Daoy (cell line): Measurements from ENCODE around the gene EVA1C. TPM values are rescaled to one million over a fixed set of nuclear protein-coding genes. Genes with fewer than 3 reads are reported as not detected.
"Not testable (repeated sequence)": the region's sequence is repeated elsewhere in the genome, so short reads cannot be mapped to it uniquely, and the experiment has no call there.

Experiments used
- DNase-seq: peaks from one replicate; pipeline ENCODE4 v3.0.0-alpha.2; 2015; ENCODE audit warnings: low read depth
- total RNA-seq: library from RNA; depleted of rRNA; stranded (reverse); fragments of >200 nt; shearing (Covaris generic); gene quantifications from 2 replicates; pipeline ENCODE4 v1.2.3, GENCODE V29; 2014

Gene EVA1C
- total RNA-seq, 1 experiment from 2014 or later = 1.1 TPM

DNA sequence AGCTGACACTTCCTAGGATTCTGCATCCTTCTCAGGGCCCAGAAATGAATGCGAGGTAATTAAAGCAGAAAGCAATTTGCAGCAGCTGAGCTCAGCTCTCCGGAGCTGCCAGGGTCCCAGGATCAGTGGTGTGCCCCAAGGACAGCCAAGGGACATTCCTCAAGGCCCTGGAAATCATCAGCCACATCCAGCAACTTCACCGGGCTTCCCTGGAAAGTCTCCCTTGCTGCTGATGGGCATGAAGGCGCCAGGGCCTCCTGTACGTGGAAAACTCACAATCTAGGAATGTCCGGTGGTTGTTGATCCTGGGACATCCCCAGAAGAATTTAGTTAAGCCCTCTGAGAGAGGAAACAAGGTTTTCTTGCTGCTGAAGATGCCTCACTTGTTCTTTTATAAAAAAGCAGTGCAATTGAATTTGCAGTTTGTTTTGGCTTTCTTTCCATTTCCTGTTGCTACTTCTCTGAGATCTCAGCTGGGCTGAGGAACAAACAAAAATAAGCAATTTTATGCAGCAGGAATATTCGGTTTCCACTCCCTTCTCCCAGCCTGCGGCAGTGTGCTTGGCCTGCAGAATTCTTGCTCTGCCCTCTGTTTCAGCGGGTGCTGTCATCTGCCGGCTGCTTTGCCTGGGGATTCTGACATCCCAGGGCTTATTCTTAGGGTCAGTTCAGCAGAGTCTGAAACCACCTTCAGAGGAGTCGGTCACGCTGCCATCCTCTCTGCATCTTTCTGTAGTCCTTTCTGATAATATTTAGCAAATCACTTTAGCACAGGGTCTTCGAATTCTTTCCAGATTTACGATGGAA is 86.9 kb downstream of the EVA1C start:
- DNase-seq = peak; percentile 75

DNA sequence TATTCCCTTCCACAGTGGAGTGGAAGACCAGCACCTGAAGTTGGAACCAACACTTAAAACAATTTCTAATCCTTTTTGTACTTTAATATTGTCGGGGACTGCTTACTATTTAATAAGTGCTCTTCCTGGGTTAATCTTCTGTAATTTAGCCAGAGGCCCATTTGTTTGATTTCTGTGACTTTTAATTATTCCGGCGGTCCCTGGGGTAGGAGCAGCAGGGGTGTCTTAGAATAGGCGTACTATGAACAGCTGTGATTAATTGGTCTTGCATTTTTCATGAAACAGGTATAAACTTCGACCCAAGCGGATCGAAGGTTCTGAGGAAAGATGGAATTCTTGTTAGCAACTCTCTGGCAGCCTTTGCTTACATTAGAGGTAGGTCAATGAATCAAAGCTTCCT is 91.1 kb downstream of the EVA1C start:
- not testable (repeated sequence) for DNase-seq

DNA sequence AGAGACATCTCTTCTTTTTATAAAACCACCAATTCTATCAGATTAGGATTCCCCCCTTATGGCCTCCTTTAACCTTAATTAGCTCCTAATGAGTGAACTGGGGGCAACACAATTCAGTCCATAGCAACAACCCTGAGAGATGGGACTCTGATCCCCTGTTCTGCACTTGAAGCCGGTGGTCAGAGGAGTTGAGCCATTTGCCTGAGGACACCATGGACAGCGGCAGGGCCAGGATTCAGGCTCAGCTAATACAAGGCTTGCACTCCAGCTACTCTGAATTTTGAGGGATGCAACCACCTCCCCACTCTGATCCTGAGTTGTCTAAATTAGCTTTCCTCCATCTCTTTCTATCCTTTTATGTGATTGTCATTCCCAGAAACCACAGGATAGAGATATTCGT is 93.3 kb downstream of the EVA1C start:
- DNase-seq = not testable (repeated sequence)

DNA sequence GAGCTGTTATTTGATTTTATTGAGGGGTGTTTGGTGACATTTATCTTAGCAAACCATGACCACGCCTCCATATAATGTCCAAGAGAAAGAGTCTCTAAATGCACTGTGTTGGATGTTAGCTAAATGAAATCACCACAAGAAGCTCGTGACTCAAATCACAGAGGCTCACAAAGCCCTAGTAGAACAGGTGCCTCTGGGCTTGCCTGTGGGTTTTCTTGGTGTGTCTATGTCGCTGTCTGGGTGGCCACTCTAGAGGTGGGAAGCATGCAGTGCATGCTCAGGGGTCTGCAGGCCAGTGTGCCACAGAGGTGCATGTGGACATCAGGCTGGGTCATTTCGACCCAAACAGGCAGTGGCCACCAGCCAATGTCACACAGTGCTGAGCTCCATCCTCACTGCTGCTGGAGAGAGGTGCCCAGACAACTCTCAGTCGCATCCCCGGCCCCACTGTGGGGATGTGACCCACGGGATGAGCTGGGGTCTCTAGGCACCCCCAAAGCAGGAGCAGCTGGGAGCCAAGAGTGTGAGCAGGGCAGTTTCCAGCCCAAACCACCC is 94.0 kb downstream of the EVA1C start:
- DNase-seq = not testable (repeated sequence)

DNA sequence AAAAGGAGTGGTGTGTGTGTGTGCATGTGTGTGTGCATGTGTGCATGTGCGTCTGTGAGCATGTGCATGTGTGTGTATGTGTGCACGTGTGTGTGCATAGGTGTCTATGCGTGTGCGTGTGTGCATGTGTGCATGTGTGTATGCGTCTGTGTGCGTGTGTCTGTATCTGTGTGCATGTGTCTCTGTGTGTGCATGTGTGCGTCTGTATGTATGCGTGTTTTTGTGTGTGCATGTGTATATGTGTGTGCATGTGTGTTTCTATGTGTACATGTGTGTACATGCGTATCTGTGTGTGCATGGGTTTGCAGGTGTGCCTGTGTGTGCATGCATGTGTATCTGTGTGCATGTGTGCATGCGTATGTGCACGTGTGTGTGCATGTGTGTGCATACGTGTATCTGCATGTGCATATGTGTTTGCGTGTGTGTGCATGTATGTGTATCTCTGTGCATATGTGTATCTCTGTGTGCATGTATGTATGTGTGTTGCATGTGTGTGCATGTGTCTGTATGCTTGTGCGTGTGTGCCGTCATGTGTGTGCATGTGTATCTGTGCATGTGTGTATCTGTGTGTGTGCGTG is 94.9 kb downstream of the EVA1C start:
- DNase-seq = no peak

DNA sequence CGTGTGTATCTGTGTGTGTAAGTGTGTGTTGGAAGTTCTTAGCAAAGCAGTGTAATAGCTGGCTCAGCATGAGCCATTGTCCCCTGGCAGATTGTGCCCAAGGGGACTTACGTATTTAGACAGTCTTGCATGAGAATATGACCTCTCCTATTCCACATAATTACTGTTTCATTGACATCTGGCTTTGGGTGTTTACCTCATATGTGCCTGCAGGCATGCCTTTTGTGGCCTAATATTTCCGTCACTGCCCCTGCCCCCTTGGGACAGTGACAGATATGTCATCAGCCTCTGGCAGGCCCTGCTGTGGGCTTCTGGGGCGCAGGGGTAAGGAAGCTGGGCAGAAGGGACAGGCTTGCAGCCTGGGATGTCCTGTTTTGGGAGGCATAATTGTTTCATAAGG is 95.5 kb downstream of the EVA1C start:
- DNase-seq = not testable (repeated sequence)

DNA sequence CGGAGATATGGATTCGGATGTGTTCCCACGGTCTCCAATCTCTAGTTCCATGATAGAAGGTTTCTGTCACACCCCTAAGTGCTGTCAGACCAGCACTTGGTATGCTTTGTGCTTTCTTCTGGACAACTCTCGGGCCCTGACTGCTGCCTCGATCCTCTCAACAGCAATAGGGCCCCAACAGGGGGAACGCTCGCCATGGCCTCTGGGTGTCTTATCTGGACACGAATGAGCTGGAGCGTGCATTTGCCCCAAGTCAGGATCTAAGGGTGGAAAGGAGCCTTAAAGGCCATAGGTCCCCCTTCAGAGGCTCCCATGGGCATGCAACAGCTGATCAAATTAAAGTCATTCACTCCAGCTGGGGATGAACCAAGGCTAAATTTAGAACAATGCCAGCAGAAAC is 96.1 kb downstream of the EVA1C start:
- no peak for DNase-seq

DNA sequence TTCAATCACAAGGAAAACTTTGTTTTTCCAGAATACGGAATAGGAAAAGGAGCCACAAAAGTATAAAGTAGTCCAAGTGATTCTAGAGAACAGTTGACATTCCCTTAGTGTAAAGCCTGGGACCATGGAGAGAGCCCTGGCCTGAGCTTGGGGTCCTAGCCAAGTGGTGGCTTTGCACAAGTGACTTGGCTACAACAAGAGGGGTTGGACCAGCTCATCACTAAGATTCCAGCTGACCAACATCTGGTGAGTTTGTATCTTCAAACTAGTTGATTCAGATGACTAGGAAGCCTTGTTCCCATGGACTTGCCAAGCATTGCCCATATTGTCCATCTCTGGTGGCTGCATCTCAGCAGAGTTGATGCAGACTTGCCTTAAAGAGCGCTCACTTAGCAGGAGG is 96.5 kb downstream of the EVA1C start:
- DNase-seq = not testable (repeated sequence)

DNA sequence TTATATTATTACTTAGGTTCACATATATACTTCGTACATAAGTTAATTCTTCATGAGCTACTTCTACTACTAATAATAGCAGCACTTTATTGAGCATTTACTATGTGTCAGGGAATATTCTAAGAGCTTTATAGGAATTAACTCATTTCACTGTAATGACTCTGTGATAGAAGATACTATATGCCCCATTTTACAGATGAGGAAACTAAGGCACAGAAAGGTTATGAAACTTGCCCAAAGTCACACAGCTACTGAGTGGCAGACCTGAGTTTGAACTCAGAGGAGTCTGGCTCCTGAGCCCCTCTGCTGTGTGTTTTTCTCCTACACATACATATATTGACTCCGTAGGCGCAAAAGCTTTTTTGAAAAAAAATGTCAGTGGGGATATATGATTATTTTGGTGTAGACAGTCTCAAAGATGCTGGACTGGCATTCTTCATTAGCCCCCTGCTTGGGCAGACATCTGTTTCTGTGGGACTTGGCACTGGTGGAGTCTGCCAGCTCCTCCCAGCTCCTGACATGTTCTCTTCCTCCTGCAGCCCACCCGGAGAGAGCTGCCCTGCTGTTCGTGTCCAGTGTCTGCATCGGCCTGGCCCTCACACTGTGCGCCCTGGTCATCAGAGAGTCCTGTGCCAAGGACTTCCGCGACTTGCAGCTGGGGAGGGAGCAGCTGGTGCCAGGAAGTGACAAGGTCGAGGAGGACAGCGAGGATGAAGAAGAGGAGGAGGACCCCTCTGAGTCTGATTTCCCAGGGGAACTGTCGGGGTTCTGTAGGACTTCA is 102.0 kb downstream of the EVA1C start:
- no peak for DNase-seq

DNA sequence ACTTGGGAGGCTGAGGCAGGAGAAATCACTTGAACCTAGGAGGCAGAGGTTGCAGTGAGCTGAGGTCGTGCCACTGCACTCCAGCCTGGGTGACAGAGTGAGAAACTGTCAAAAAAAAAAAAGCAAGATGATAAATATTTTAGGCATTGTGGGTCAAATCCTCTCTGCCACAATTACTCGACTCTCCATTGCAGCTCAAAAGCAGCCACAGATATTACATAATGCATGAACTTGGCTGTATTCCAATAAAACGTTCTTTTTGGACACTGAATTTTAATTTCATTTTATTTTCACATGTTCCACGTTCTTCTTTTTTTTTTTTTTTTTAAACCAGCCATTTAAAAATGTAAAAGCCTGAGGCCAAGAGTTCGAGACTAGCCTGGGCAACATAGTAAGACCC is 103.4 kb downstream of the EVA1C start:
- no peak for DNase-seq

DNA sequence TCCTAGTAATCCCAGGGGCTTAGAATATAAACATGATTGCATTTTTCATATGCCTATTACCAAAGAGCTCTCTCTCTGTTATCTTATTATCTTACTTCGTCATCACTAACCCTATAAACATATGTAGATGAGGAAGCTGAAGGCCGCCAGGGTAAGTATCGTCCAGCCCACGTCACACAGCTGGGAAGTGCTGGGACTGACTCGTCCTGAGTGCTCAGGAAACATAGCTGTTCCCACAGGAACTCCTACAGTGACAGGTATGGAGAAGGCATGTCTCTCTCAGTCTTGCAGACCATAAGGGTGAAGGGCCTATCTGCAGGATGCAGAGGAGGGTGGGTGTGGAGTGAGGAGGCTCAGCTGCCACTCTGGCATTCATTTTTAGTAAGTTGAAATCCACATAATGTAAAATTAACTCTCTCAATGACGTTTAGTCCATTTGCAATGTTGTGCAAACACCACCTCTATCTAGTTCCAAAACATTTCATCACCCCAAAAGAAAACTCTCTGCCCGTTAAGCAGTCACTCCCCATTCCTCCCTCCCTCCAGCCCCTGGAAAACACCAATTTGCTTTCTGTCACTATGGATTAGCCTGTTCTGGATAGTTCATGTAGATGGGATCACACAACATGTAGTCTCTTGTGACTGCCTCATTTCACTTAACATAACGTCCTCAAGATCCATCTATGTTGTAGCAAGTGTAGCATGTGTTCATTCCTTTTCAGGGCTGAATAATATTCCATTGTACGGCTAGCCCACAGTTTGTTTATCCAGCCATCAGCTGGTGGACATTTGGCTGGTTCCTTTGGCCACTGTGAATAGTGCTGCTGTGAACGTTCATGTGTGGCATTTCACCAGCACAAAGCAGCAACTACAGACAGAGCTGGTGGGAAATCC is 104.5 kb downstream of the EVA1C start:
- peak; percentile 94 for DNase-seq

DNA sequence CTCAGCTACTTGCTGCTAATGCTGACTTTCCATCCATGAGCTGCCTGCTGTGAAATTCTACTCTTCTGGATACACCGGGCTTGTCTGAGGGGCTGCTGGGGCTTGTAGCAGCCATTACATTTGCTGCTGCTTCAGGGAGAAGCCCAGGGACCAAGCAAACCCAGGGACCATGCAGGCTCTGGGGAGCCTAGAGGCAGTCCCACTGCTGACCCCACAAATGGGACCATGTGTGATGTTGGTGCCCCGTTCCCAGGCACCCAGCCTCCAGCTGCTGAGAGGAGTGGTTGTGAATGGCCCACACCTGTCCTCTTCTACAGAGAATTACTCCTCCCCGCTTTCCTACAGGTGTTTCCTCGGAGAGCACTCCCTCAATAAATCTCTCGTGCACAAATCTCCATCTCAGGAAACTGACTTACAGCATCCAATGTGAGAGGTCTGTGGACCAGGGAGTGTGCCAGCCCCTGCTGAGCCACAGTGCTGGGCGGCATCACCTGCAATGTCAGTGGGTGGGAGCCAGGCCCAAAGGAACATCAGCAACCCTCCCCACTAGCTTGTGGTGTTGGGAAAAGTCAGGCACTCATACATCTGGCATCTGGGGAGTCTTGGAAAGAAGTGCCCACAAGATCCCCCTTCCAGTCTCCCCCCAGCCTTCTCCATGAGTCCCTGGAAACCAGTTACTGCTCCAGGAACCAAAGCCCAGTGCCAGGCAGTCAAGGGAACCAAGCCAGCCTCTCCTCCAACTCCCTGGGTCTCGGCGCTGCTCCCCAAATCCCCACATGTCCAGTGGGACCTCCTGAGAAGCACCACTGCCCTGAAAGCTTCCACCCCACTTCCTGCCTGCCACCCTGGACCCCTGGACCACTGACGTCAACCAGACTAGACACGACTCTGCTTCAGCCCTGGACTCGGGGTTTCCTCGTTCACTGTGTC is 107.7 kb downstream of the EVA1C start:
- DNase-seq = no peak

DNA sequence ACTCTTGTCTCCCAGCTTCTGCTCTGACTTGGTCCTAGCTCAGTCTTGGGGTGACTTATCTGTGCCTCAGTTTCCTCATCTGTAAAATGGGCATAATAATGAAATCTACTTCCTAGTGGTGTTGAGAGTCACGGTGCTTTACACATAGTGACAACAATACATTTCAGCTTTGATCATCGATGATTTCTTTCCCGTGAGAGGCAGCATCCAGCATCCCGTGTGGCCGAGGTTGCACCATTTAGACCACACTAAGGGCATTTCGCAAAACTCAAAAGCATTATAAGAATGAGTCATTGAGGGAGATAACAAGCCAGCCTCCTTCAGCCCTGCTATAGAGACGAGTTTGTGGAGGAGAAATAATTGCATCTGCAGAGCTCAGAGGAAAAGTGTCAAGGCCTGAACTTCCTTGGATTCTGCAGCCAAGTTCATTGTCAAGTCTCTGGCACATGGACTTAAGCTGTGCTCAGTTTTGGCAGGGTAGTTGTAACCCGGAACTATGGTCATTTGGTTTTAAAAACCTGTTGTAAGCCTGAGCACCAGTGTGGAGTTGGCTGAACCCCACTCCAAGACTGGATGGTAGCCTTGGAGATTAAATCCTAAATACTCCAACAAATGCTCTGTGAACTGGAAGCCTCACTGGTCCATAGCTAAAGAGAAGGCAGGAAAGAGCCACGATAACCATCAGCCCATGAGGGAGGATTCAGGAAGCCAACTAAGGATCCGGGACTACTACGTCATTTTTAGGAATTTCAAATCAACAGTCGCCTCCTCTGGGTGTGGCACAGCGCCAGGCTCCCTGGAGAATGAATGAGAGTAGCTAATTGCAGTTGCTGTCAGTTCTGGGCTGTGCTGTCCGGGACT is 108.6 kb downstream of the EVA1C start:
- peak; percentile 98 for DNase-seq

DNA sequence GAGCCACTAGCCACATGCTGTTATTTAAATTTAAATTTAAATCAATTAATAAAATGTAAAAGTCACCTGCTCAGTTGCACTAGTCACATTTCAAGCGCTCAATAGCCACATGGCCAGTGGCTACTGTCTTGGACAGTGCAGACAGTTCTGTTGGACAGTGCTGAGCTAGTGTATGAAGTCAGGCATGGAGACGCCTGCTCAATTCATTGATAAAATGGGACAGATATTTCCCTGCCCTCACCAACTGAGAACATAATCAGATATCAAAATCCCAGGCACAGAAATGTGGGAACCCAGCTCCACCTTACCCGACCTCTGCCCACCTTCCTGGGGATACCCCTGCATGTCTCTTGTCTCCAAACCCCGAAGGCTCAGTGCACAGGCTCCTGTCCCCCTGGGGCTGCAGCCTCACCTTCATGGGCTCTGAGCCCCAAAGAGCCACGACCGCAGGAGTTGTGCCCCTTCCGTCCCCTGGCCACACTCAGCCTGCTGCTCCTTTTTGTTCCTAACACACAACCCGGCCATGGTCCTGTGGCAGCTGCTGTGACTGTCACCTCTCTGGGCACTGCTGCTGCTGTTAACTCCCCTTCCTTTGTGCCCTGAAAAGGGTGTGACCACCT is 109.3 kb downstream of the EVA1C start:
- no peak for DNase-seq

DNA sequence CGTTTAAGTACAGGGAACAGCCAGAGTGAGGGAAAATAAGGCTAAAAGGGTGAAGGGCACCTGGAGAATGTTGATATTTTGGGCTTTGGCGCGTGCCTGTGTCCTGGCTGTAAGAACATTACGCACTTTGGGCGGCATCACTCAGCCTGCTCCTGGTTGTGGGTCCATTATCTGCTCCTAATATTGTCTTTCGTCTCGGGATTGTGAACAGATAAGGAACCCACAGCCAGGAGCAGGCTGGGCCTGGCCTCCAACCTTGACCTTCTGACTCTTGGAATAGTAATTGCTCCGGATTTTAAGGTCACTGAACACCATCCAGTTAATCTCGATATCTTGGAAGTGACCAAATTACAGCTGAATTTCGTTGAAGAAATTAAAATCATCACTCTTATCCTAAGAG is 111.0 kb downstream of the EVA1C start:
- no peak for DNase-seq

DNA sequence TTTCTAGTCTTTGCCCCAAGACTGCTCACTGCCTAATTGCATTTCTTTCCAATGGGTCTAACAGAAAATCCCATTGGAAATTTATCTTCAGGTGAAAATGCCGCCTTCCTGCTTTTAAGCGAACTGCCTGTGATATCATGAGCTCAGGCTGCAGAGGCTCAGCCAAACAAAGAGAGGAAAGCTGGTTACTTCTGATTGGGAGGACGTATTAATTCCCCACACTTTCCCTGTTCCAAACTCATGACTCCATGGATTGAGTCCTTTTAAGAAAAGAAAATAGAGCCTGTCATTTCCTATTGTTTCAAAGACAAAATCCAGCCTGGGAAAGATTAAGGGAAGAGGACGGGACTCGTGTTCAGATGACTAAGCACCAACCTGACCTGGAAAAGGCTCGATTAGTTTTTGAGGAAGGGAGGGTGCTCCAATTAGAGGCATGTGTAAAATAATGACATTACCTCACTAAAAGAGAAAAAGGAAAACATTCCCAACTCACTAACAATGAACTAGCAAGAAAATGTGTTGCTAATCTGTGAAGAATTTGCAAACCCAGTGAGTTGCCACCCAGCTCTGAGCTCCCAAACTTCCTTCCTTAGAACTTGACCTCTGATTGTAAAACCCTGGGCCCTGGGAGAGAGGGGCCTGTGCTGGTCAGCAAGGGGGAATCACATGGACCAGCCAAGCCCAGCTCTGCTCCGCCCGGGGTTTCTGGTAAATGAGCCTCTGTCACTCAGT is 111.6 kb downstream of the EVA1C start:
- DNase-seq = peak; percentile 86

DNA sequence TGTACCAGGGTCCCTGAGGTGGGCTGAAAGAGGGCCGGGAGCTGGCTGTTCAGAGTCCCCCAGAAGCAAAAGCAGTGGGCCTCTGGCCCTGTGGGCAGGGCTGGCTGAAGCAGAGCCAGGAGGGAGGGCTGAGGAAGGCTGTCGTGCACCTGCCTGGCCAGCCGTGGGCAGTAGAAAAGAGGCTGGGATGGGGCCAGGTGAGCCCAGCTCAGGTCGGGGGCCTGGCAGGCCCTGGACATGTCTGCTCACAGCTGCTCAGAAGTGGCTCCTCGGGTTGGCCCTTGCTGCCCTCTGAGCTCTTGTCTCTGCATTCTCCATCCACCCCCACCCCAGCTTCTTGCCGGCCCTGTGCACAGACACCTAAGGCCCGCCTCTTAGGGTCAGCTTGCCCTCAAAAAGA is 112.8 kb downstream of the EVA1C start:
- DNase-seq = no peak

DNA sequence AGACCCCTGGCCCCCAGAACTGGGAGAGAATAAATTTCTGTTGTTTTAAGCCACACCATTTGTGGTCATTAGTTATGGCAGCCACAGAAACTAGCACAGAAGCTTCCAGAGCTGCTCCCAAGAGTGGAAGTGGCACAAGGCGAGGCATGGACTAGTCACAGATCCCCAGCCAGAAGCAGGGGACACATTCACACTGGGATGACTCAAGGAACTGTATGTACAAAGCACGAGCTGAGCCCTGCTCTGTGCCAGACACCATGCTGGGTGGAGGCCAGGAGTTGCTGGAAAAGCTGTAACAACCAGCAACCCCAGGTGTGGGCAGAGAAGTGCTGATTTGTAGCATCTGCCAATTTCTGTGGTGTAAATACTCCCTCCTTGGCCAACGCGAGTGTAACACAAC is 117.2 kb downstream of the EVA1C start:
- no peak for DNase-seq
